Chondrocyte (in vitro differentiated cells): ENCODE data around the gene TNFRSF14. TPM values are rescaled to one million over a fixed set of nuclear protein-coding genes. Genes with fewer than 3 reads are reported as not detected.

Experiments
- DNase-seq: peaks from one replicate; pipeline ENCODE4 v3.0.0; 2021; ENCODE audit warnings: mixed read lengths, low spot score
- H3K27ac Mint-ChIP-seq: one replicate; pipeline ENCODE4 v1.8.0; 2021; ENCODE audit warnings: mild to moderate bottlenecking, moderate library complexity, mixed read lengths; ENCODE audit not compliant: unreplicated experiment
- H3K27me3 Mint-ChIP-seq: 2 replicates; pipeline ENCODE4 v1.8.0; 2021; ENCODE audit warnings: low read depth, mixed read lengths
- H3K36me3 Mint-ChIP-seq: 2 replicates; pipeline ENCODE4 v1.8.0; 2021; ENCODE audit warnings: low read depth, mixed read lengths
- H3K4me1 Mint-ChIP-seq: 2 replicates; pipeline ENCODE4 v1.8.0; 2021; ENCODE audit warnings: low read depth, mild to moderate bottlenecking, mixed read lengths
- H3K4me3 Mint-ChIP-seq: one replicate; pipeline ENCODE4 v1.8.0; 2021; ENCODE audit warnings: mild to moderate bottlenecking, moderate library complexity, mixed read lengths; ENCODE audit not compliant: unreplicated experiment
- H3K9me3 Mint-ChIP-seq: 2 replicates; pipeline ENCODE4 v1.8.0; 2021; ENCODE audit warnings: low read depth, mixed read lengths
- CTCF ChIP-seq: fragments of 200-600 bp; sonication (generic); IDR thresholded peaks from 2 replicates; pipeline ENCODE4 v1.5.0; 2021; ENCODE audit warnings: antibody characterized with exemption, mild to moderate bottlenecking, moderate library complexity
- total RNA-seq: library from RNA; stranded (reverse); gene quantifications from 3 replicates; pipeline ENCODE4 v1.2.1, GENCODE V29; 2021

Gene TNFRSF14
- total RNA-seq, 1 donor from 2014 or later: 0.95 TPM

- no peak overlapping the region for H3K4me3 Mint-ChIP-seq
- H3K4me1 Mint-ChIP-seq: peaks cover 7% of the 10 kb centered on the region
- H3K9me3 Mint-ChIP-seq: peaks cover 13% of the 10 kb centered on the region
- peaks cover 2% of the 10 kb centered on the region for H3K27me3 Mint-ChIP-seq
- peak overlapping the region; percentile 74 for H3K27ac Mint-ChIP-seq
- no peak for TF ChIP-seq CTCF
- peak; percentile 85 for DNase-seq
- H3K36me3 Mint-ChIP-seq: peaks cover 2% of the 10 kb centered on the region
Measured at GRCh38 chr1:2609319-2610035, 53.3 kb downstream of the TNFRSF14 start.

- no peak for TF ChIP-seq CTCF
- Mint-ChIP-seq H3K36me3 (peaks cover 2% of the 10 kb centered on the region), H3K4me3 (no peak overlapping the region), H3K27ac (no peak overlapping the region), H3K9me3 (peaks cover 17% of the 10 kb centered on the region), H3K4me1 (peaks cover 7% of the 10 kb centered on the region), H3K27me3 (peaks cover 2% of the 10 kb centered on the region)
- DNase-seq: no peak
Measured at GRCh38 chr1:2610036-2610959, 54.1 kb downstream of the TNFRSF14 start.

GRCh38 chr1:2611031-2611501 lies 54.9 kb downstream of the TNFRSF14 start:
- Mint-ChIP-seq H3K36me3 (peaks cover 2% of the 10 kb centered on the region), H3K4me1 (peaks cover 7% of the 10 kb centered on the region), H3K4me3 (no peak overlapping the region), H3K27me3 (peaks cover 2% of the 10 kb centered on the region), H3K27ac (no peak overlapping the region), H3K9me3 (peaks cover 20% of the 10 kb centered on the region)
- no peak for TF ChIP-seq CTCF
- peak; percentile 92 for DNase-seq

- peaks cover 6% of the 10 kb centered on the region for H3K27me3 Mint-ChIP-seq
- peaks cover 7% of the 10 kb centered on the region for H3K4me1 Mint-ChIP-seq
- peaks cover 2% of the 10 kb centered on the region for H3K36me3 Mint-ChIP-seq
- H3K27ac Mint-ChIP-seq: no peak overlapping the region
- no peak for TF ChIP-seq CTCF
- no peak overlapping the region for H3K4me3 Mint-ChIP-seq
- no peak for DNase-seq
- peaks cover 24% of the 10 kb centered on the region for H3K9me3 Mint-ChIP-seq
Measured at GRCh38 chr1:2611621-2612437, 55.7 kb downstream of the TNFRSF14 start.
